GM18498 (cell line): ENCODE data around the gene ADAT1.

ENCODE experiments used
- ATAC-seq: cut with Tn5 transposase; IDR thresholded peaks from one replicate; pipeline ENCODE4 v1.9.1; 2021; ENCODE audit warnings: mild to moderate bottlenecking, moderate library complexity; ENCODE audit not compliant: unreplicated experiment

The ADAT1 gene

GRCh38 chr16:75578212-75578611 is 44.9 kb downstream of the ADAT1 start:
- ATAC-seq: no peak

- ATAC-seq: peak; percentile 42
These were observed 46.7 kb downstream of the ADAT1 start for GRCh38 chr16:75576384-75576811.

- ATAC-seq: no peak
These were observed 47.1 kb downstream of the ADAT1 start for GRCh38 chr16:75575958-75576357.

- no peak for ATAC-seq
These were observed 49.1 kb downstream of the ADAT1 start for GRCh38 chr16:75573955-75574354.

GRCh38 chr16:75572864-75573542 is 50.1 kb downstream of the ADAT1 start:
- ATAC-seq: no peak

- ATAC-seq: no peak
These were observed 52.5 kb downstream of the ADAT1 start for GRCh38 chr16:75570396-75571065.

GRCh38 chr16:75567911-75568310 is 55.2 kb downstream of the ADAT1 start:
- no peak for ATAC-seq

- peak; percentile 5 for ATAC-seq
These were observed 56.3 kb downstream of the ADAT1 start for GRCh38 chr16:75566758-75567255.

GRCh38 chr16:75566040-75566757 is 56.9 kb downstream of the ADAT1 start, which contains the start of gene GABARAPL2:
GABARAPL2 (plus strand) TSS chr16:75566379; CDS start chr16:75566487, 108 bp downstream.
- ATAC-seq: peak; percentile 79

GRCh38 chr16:75565640-75566039 is 57.4 kb downstream of the ADAT1 start:
- ATAC-seq: peak; percentile 9

- ATAC-seq: no peak
These were observed 63.3 kb downstream of the ADAT1 start for GRCh38 chr16:75559564-75560372.

- no peak for ATAC-seq
These were observed 64.2 kb downstream of the ADAT1 start for GRCh38 chr16:75558846-75559401.

- no peak for ATAC-seq
These were observed 66.6 kb downstream of the ADAT1 start for GRCh38 chr16:75556431-75556950.

- peak; percentile 98 for ATAC-seq
These were observed 67.2 kb downstream of the ADAT1 start, which contains the start of gene TMEM231 for GRCh38 chr16:75555707-75556430. TMEM231 (minus strand) TSS chr16:75556252; CDS start chr16:75556209, 43 bp downstream.

GRCh38 chr16:75555213-75555706 is 67.8 kb downstream of the ADAT1 start:
- ATAC-seq: peak; percentile 13

GRCh38 chr16:75552951-75553350 is 70.1 kb downstream of the ADAT1 start:
- ATAC-seq: no peak

- ATAC-seq: peak; percentile 84
These were observed 72.8 kb downstream of the ADAT1 start for GRCh38 chr16:75550211-75550662.
